BLaER1 treated with 17β-estradiol and CSF1 and Interleukin-3, amounts not matched to agents 10 nM and 100 nM (cell line): ENCODE results near the gene ERBB4.
A peak's percentile ranks its signal among the peaks of the same experiment; 100 is the strongest.

Experiments
- H3K27ac ChIP-seq, 11 experiments: shearing (Covaris generic); formaldehyde crosslinking; 2 replicates each; pipeline ENCODE4 v1.8.1; 2022
- H3K27me3 ChIP-seq, 11 experiments: shearing (Covaris generic); formaldehyde crosslinking; 2 replicates each; pipeline ENCODE4 v1.8.1; 2022
- H3K36me3 ChIP-seq, 11 experiments: shearing (Covaris generic); formaldehyde crosslinking; 2 replicates each; pipeline ENCODE4 v1.8.1; 2022
- H3K4me1 ChIP-seq, 10 experiments: shearing (Covaris generic); formaldehyde crosslinking; 2 replicates each; pipeline ENCODE4 v1.8.1; 2022
- H3K4me2 ChIP-seq, 11 experiments: shearing (Covaris generic); formaldehyde crosslinking; 2 replicates each; pipeline ENCODE4 v1.8.1; 2022
- H3K4me3 ChIP-seq, 10 experiments: shearing (Covaris generic); formaldehyde crosslinking; 2 replicates each; pipeline ENCODE4 v1.8.1; 2022
- H3K9ac ChIP-seq, 11 experiments: shearing (Covaris generic); formaldehyde crosslinking; 2 replicates each; pipeline ENCODE4 v1.8.1; 2022
- H3K9me3 ChIP-seq, 11 experiments: shearing (Covaris generic); formaldehyde crosslinking; replicated peaks in 1 of 11; 2 replicates each; pipeline ENCODE4 v1.8.1; 2022
- H4K20me1 ChIP-seq, 11 experiments: shearing (Covaris generic); formaldehyde crosslinking; 2 replicates each; pipeline ENCODE4 v1.8.1; 2022
- Cebpa-rat ChIP-seq, 11 experiments: shearing (Covaris generic); IDR thresholded peaks; 2 replicates each; pipeline ENCODE4 v1.8.1; 2022

ERBB4 gene

DNA sequence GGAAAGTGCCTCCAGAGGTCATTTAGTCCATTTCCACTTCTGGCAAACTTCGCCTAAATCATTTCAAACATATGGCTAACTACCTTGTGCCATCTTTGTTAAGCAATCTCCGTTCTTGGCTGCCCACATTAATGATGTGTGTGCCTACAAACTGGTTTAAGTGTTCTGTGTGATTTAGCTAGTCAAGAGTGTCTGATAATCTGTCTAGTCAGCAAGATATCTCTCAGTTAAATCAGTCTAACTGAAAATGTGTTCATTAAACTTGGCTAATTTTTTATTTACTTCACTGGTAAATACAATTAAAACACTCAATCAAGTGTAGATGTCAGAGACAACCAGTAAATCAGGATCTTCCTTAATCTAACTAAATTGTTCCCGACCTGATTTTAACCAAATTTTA is 352.4 kb downstream of the ERBB4 start:
- Histone ChIP-seq H3K27me3 (no peaks in the 10 kb centered on the region), H3K4me3 (no peak overlapping the region), H4K20me1 (no peaks in the 10 kb centered on the region), H3K9ac (no peak overlapping the region), H3K36me3 (no peaks in the 10 kb centered on the region), H3K4me1 (no peaks in the 10 kb centered on the region), H3K4me2 (no peak overlapping the region), H3K9me3 (no peaks in the 10 kb centered on the region), H3K27ac (no peak overlapping the region)
- TF ChIP-seq Cebpa-rat (IDR thresholded peaks at IDR 0.05): no peak

DNA sequence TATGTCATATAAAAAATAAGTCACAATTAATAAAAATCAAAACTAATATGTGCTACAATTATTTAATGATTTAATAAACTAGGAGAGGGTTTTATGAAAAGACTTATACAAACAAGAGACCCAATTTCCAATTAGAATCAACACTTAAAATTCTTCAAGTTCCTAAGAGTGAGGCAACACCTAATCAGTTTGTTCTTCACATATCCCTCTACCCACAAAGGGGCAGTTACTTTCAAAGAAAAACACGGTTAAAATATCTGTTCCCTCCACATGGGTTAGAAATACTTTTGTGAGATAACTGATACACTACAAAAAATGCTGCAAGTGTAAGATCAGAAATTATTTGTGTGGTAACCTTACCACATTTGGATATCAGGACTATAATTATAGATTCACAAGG is 357.0 kb downstream of the ERBB4 start:
- H3K9ac ChIP-seq: no peak overlapping the region
- no peaks in the 10 kb centered on the region for H3K36me3 ChIP-seq
- no peaks in the 10 kb centered on the region for H3K4me1 ChIP-seq
- no peak overlapping the region for H3K27ac ChIP-seq
- no peaks in the 10 kb centered on the region for H3K27me3 ChIP-seq
- H3K9me3 ChIP-seq: no peaks in the 10 kb centered on the region
- no peak overlapping the region for H3K4me3 ChIP-seq
- H3K4me2 ChIP-seq: no peak overlapping the region
- TF ChIP-seq Cebpa-rat (IDR thresholded peaks at IDR 0.05): no peak
- H4K20me1 ChIP-seq: no peaks in the 10 kb centered on the region

DNA sequence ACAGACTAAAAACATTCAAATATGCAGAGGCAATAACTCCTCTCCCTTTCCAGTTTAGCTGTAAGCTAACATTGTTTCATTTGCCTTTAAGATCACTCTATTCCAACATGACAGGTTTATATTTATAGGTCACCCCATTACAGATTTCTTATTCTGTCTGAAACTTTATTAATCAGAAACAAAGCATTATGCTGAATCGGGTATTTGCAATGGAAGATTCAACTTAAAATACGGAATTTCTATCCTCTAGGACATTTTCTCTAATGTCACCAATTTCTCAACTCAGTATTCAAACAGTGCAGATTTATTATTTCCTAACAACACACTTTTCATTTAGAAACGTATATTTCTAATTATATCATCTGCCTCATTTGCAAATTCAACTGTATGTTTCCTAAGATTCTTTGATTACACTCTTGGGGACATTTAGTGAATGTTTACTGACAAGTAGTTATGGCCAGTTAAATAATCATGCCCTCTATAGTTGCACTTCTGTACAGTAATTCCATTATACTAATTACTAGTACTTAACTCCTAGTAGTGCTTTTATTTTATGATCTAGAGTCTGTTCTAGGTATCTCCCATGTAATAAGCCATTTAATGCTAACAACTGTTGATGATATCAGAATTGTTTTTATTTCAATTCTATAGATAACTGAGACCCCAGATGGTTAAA is 358.1 kb downstream of the ERBB4 start:
- H3K4me2 ChIP-seq: no peak overlapping the region
- H3K9me3 ChIP-seq: no peaks in the 10 kb centered on the region
- H3K36me3 ChIP-seq: no peaks in the 10 kb centered on the region
- no peaks in the 10 kb centered on the region for H3K4me1 ChIP-seq
- TF ChIP-seq Cebpa-rat (IDR thresholded peaks at IDR 0.05): no peak
- no peak overlapping the region for H3K9ac ChIP-seq
- H4K20me1 ChIP-seq: no peaks in the 10 kb centered on the region
- H3K27me3 ChIP-seq: no peaks in the 10 kb centered on the region
- no peak overlapping the region for H3K4me3 ChIP-seq
- H3K27ac ChIP-seq: no peak overlapping the region

- peaks cover 0 to under 1% (median 0%) of the 10 kb centered on the region in 11 experiments; a peak in 2 of 22 replicates for H3K9me3 ChIP-seq
- no peak overlapping the region for H3K4me2 ChIP-seq
- no peak overlapping the region for H3K4me3 ChIP-seq
- H3K36me3 ChIP-seq: no peaks in the 10 kb centered on the region
- H4K20me1 ChIP-seq: no peaks in the 10 kb centered on the region
- no peak overlapping the region for H3K9ac ChIP-seq
- TF ChIP-seq Cebpa-rat (IDR thresholded peaks at IDR 0.05): no peak
- H3K27me3 ChIP-seq: no peaks in the 10 kb centered on the region
- no peaks in the 10 kb centered on the region for H3K4me1 ChIP-seq
- H3K27ac ChIP-seq: no peak overlapping the region
Measured at GRCh38 chr2:212177724-212178123, 360.9 kb downstream of the ERBB4 start.

DNA sequence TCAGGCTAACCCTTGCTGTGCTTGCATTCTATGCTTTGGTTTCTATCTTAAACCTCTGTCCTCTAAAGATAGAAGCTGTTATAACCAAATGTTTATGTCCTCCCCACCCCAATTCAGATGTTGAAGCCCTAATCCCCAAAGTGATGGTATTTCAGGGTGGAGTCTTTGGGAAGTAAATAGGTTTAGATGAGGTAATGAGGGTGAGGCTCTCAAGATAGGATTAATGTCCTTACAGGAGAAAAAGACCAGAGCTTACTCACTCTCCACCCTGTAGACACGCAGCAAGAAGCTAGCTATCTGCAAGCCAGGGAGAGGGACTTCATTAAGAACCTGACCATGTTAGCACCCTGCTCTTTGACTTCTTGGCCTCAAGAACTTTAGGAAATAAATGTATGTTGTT is 362.5 kb downstream of the ERBB4 start:
- no peak for TF ChIP-seq Cebpa-rat (IDR thresholded peaks at IDR 0.05)
- Histone ChIP-seq H3K4me3 (no peak overlapping the region), H3K9me3 (peaks cover 0 to 14% (median 8%) of the 10 kb centered on the region in 11 experiments; a peak in 14 of 22 replicates), H3K9ac (no peak overlapping the region), H3K27ac (no peak overlapping the region), H3K4me1 (no peaks in the 10 kb centered on the region), H4K20me1 (no peaks in the 10 kb centered on the region), H3K36me3 (no peaks in the 10 kb centered on the region), H3K4me2 (no peak overlapping the region), H3K27me3 (no peaks in the 10 kb centered on the region)

DNA sequence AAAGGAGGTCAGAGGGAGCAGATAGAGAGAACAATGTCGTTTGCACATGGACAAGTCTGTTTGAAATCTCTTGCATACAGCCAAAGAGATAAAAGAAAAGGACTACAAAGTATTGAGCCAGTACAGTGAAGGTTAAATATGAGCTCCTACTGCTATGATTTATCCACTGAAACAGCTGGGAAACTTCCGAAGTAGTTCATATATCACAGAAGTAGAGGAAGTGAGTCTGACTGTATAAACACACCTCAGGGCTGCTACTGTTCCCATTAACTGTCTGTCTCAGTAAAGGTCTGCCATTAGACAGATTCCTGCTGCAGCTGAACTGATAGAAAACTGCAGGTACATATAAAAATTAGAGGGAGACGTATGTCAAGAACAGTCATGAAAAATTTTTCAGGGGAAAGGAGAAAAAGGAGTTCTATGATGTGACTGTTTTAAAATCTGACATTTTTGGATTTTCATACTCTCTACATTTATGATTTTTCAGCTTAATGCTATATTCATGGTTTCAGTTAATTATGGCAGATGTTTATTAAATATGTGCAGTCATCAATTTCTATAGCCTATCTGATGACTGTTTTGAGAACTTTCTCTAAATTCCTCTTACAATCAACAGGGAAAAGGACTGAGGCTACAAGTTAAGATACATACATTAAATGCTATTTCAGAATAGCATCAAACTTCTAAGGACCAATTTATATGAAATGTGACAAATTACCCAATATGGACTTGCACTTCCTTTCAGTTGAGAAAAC is 364.7 kb downstream of the ERBB4 start:
- Histone ChIP-seq H4K20me1 (no peaks in the 10 kb centered on the region), H3K27me3 (no peaks in the 10 kb centered on the region), H3K4me2 (no peak overlapping the region), H3K4me3 (no peak overlapping the region), H3K27ac (no peak overlapping the region), H3K36me3 (no peaks in the 10 kb centered on the region), H3K4me1 (no peaks in the 10 kb centered on the region), H3K9ac (no peak overlapping the region), H3K9me3 (peaks cover 7 to 26% (median 21%) of the 10 kb centered on the region in 11 experiments)
- no peak for TF ChIP-seq Cebpa-rat (IDR thresholded peaks at IDR 0.05)

DNA sequence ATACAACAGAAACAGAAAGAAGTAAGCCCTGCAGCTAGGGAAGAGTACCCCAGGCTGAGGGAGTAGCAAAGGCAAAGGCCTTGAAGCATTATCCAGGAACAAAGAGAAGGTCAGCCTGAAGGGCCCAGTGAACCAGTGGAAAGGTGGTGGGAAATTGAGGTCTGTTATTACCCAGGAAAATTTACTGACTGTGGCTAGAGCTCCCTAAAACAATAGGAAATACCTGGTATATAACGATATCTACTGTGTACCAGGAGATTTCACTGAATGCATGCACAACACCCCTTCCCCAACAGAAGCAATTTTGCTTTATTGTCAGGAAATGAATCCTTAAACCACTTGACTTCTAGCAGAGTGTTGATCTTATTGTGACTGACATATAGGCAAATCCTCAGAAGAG is 365.3 kb downstream of the ERBB4 start:
- Histone ChIP-seq H3K27ac (no peak overlapping the region), H4K20me1 (no peaks in the 10 kb centered on the region)

DNA sequence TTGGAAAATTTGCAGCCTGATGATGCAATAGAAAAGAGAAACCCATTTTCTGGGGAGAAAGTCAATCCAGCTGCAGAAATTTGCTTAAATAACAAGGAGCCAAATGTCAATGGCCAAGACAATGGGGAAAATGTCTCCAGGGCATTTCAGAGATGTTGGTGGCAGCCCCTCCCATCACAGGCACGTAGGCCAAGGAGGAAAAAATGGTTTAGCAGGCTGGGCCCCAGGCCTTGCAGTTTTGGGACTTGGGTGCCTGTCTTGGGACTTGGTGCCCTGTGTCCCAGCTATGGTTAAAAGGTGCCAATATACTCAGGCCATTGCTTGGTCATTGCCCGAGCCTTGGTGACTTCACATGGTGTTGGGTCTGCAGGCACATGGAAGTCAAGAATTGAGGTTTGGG is 368.2 kb downstream of the ERBB4 start:
- no peaks in the 10 kb centered on the region for H4K20me1 ChIP-seq
- H3K36me3 ChIP-seq: no peaks in the 10 kb centered on the region
- no peak overlapping the region for H3K9ac ChIP-seq
- H3K4me3 ChIP-seq: no peak overlapping the region
- H3K4me1 ChIP-seq: no peaks in the 10 kb centered on the region
- H3K27ac ChIP-seq: no peak overlapping the region
- H3K9me3 ChIP-seq: peaks cover 7 to 26% (median 21%) of the 10 kb centered on the region in 11 experiments
- no peak for TF ChIP-seq Cebpa-rat (IDR thresholded peaks at IDR 0.05)
- no peaks in the 10 kb centered on the region for H3K27me3 ChIP-seq
- H3K4me2 ChIP-seq: no peak overlapping the region

More for the DNA sequence above, 365.3 kb downstream of the ERBB4 start:
- Histone ChIP-seq H3K36me3 (no peaks in the 10 kb centered on the region), H3K4me3 (no peak overlapping the region), H3K9ac (no peak overlapping the region), H3K27me3 (no peaks in the 10 kb centered on the region), H3K9me3 (peaks cover 7 to 26% (median 21%) of the 10 kb centered on the region in 11 experiments), H3K4me1 (no peaks in the 10 kb centered on the region), H3K4me2 (no peak overlapping the region)
- no peak for TF ChIP-seq Cebpa-rat (IDR thresholded peaks at IDR 0.05)

DNA sequence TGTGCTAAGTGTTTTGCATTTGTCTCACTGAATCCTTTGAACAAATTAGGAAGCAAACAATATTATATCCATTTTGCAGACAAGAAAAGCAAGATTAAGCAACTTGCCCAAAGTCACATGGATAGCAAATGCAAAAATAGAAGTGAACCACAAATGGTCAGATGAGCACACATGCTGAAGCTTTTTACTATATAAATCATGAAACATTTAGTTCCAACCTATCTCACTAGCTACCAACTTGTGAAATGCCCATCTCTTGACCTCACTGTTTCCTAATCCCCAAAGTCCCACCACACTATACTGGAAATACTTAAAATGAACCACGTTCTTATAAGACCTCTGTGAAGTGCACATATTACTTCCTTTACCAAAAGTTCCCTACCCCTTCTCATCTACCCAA is 380.5 kb downstream of the ERBB4 start:
- no peaks in the 10 kb centered on the region for H4K20me1 ChIP-seq
- no peaks in the 10 kb centered on the region for H3K36me3 ChIP-seq
- peaks cover 0 to 19% (median 0%) of the 10 kb centered on the region in 10 experiments; a peak in 2 of 20 replicates for H3K4me1 ChIP-seq
- H3K4me2 ChIP-seq: peak overlapping the region in 2 of 11 experiments; percentile 44 to 47; a peak in 3 of 22 replicates
- TF ChIP-seq Cebpa-rat (IDR thresholded peaks at IDR 0.05): no peak
- no peak overlapping the region for H3K9ac ChIP-seq
- H3K27ac ChIP-seq: no peak overlapping the region
- H3K27me3 ChIP-seq: no peaks in the 10 kb centered on the region
- H3K4me3 ChIP-seq: no peak overlapping the region
- H3K9me3 ChIP-seq: no peaks in the 10 kb centered on the region

DNA sequence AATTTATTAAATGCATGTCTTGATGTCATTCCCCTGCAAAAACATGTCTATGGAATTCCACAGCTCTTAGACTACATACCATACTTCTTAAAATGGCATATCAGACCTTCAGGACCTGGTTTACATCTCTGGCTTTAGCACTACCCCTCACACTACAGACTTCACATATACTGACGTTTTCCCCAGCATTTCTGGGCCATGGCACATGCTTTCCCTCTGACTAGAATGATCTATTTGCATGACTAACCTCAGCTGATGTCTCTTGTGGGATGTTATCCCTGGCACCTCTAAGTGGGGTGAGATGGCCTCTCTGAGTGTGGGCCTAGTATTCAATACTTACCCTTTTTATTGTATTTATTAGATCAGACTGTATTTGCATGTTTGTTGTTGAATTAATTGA is 381.6 kb downstream of the ERBB4 start:
- H3K4me2 ChIP-seq: no peak overlapping the region
- no peaks in the 10 kb centered on the region for H3K27me3 ChIP-seq
- H3K9ac ChIP-seq: no peak overlapping the region
- no peak overlapping the region for H3K4me3 ChIP-seq
- H3K27ac ChIP-seq: no peak overlapping the region
- peaks cover 0 to 19% (median 0%) of the 10 kb centered on the region in 10 experiments; a peak in 2 of 20 replicates for H3K4me1 ChIP-seq
- no peaks in the 10 kb centered on the region for H3K9me3 ChIP-seq
- no peaks in the 10 kb centered on the region for H4K20me1 ChIP-seq
- TF ChIP-seq Cebpa-rat (IDR thresholded peaks at IDR 0.05): no peak
- H3K36me3 ChIP-seq: no peaks in the 10 kb centered on the region
